Upper lobe of right lung (tissue), 1 donor: ENCODE data around the gene ZNF709. TPM values are rescaled to one million over a fixed set of nuclear protein-coding genes. Genes with fewer than 3 reads are reported as not detected.
A peak's percentile ranks its signal among the peaks of the same experiment; 100 is the strongest.
"Not testable (repeated sequence)": the region's sequence is repeated elsewhere in the genome, so short reads cannot be mapped to it uniquely, and the experiment has no call there.

Experiments
- ATAC-seq: fragments of 200-7000 bp; cut with Tn5 transposase; one replicate; pipeline ENCODE4 v1.9.1; 2020; ENCODE audit warnings: mild to moderate bottlenecking, moderate library complexity
- DNase-seq: peaks from one replicate; pipeline ENCODE4 v3.0.0-alpha.2; 2020
- H3K27ac ChIP-seq: fragments of 200-600 bp; one replicate; pipeline ENCODE4 v1.8.0; 2022
- H3K27me3 ChIP-seq: fragments of 200-600 bp; one replicate; pipeline ENCODE4 v1.8.0; 2022; ENCODE audit warnings: mild to moderate bottlenecking
- H3K36me3 ChIP-seq: fragments of 200-600 bp; one replicate; pipeline ENCODE4 v1.8.0; 2022
- H3K4me1 ChIP-seq: fragments of 200-600 bp; one replicate; pipeline ENCODE4 v1.8.0; 2022
- H3K4me3 ChIP-seq: fragments of 200-600 bp; one replicate; pipeline ENCODE4 v1.8.0; 2022; ENCODE audit warnings: mild to moderate bottlenecking
- H3K9me3 ChIP-seq: fragments of 200-600 bp; one replicate; pipeline ENCODE4 v1.8.0; 2022
- CTCF ChIP-seq: fragments of 200-600 bp; IDR thresholded peaks from one replicate; pipeline ENCODE4 v1.8.0; 2022; ENCODE audit warnings: antibody characterized with exemption
- intact Hi-C: fragments of 100-400 bp; cut with DNase I; formaldehyde crosslinking; loops from one replicate; pipeline ENCODE4 v1.11.0; 2022
- total RNA-seq: library from RNA; stranded (reverse); fragmentation: NEBNext Ultra II Directional; extraction: Animal tissue kit (Norgen Biotek cat#: 25700); gene quantifications from one replicate; pipeline ENCODE4 v1.2.1, GENCODE V29; 2021
- donor health status: DM: no; HTN: yes; CAD: no; lungs with severe emphysema.

Gene ZNF709
- total RNA-seq, 1 donor from 2014 or later = 2.6 TPM

- no peak for TF ChIP-seq CTCF
- DNase-seq = no peak
- ATAC-seq = no peak
- intact Hi-C loops = no loop called here
- no peak overlapping the region for H3K27ac ChIP-seq
- H3K4me1 ChIP-seq = peaks cover 4% of the 10 kb centered on the region
- H3K36me3 ChIP-seq = no peaks in the 10 kb centered on the region
- H3K9me3 ChIP-seq = no peaks in the 10 kb centered on the region
- H3K27me3 ChIP-seq = no peaks in the 10 kb centered on the region
- H3K4me3 ChIP-seq = no peak overlapping the region
Observed at GRCh38 chr19:12497032-12497431, 12.4 kb upstream of the ZNF709 start.

- no peak overlapping the region for H3K4me3 ChIP-seq
- intact Hi-C loops = no loop called here
- peaks cover 4% of the 10 kb centered on the region for H3K4me1 ChIP-seq
- no peaks in the 10 kb centered on the region for H3K9me3 ChIP-seq
- H3K36me3 ChIP-seq = no peaks in the 10 kb centered on the region
- H3K27me3 ChIP-seq = no peaks in the 10 kb centered on the region
- ATAC-seq (no peak), DNase-seq (no peak)
- H3K27ac ChIP-seq = no peak overlapping the region
- TF ChIP-seq CTCF = no peak
Observed at GRCh38 chr19:12496480-12496879, 11.9 kb upstream of the ZNF709 start.

- H3K36me3 ChIP-seq = no peaks in the 10 kb centered on the region
- DNase-seq (peak; percentile 96), ATAC-seq (peak; percentile 100)
- peaks cover 4% of the 10 kb centered on the region for H3K4me1 ChIP-seq
- H3K27ac ChIP-seq = peak overlapping the region; percentile 84
- peak overlapping the region; percentile 57 for H3K4me3 ChIP-seq
- H3K27me3 ChIP-seq = no peaks in the 10 kb centered on the region
- intact Hi-C loops = no loop called here
- peak; percentile 45 for TF ChIP-seq CTCF
- no peaks in the 10 kb centered on the region for H3K9me3 ChIP-seq
Observed at GRCh38 chr19:12495002-12495802, 10.6 kb upstream of the ZNF709 start.

GRCh38 chr19:12494260-12494860, 9.7 kb upstream of the ZNF709 start:
- no peak for ATAC-seq
- DNase-seq = no peak
- Histone ChIP-seq H3K4me1 (peaks cover 4% of the 10 kb centered on the region), H3K36me3 (no peaks in the 10 kb centered on the region), H3K4me3 (peak overlapping the region; percentile 57), H3K27ac (peak overlapping the region; percentile 84), H3K27me3 (no peaks in the 10 kb centered on the region), H3K9me3 (no peaks in the 10 kb centered on the region)
- TF ChIP-seq CTCF = no peak
- intact Hi-C loops = no loop called here

GRCh38 chr19:12486265-12486783, 1.7 kb upstream of the ZNF709 start:
- DNase-seq, H3K4me3 ChIP-seq, H3K36me3 ChIP-seq, H3K9me3 ChIP-seq, H3K27me3 ChIP-seq, intact Hi-C loops, ATAC-seq, H3K27ac ChIP-seq: not testable (repeated sequence)
- H3K4me1 ChIP-seq = peaks cover 11% of the 10 kb centered on the region

- peaks cover 11% of the 10 kb centered on the region for H3K4me1 ChIP-seq
- intact Hi-C loops = no loop called here
- H3K27me3 ChIP-seq = no peaks in the 10 kb centered on the region
- no peak for DNase-seq
- no peaks in the 10 kb centered on the region for H3K9me3 ChIP-seq
- H3K27ac ChIP-seq = no peak overlapping the region
- no peak overlapping the region for H3K4me3 ChIP-seq
- no peaks in the 10 kb centered on the region for H3K36me3 ChIP-seq
- TF ChIP-seq CTCF = no peak
- ATAC-seq = no peak
Observed at GRCh38 chr19:12485571-12485970, 955 bp upstream of the ZNF709 start.
